Upper lobe of right lung (tissue), 1 donor: ENCODE results near the gene UBE2N. TPM values are rescaled to one million over a fixed set of nuclear protein-coding genes. Genes with fewer than 3 reads are reported as not detected.
A peak's percentile ranks its signal among the peaks of the same experiment; 100 is the strongest.

Source experiments
- ATAC-seq: fragments of 200-7000 bp; cut with Tn5 transposase; one replicate; pipeline ENCODE4 v1.9.1; 2020; ENCODE audit warnings: mild to moderate bottlenecking, moderate library complexity
- DNase-seq: peaks from one replicate; pipeline ENCODE4 v3.0.0-alpha.2; 2020
- H3K27ac ChIP-seq: fragments of 200-600 bp; one replicate; pipeline ENCODE4 v1.8.0; 2022
- H3K27me3 ChIP-seq: fragments of 200-600 bp; one replicate; pipeline ENCODE4 v1.8.0; 2022; ENCODE audit warnings: mild to moderate bottlenecking
- H3K36me3 ChIP-seq: fragments of 200-600 bp; one replicate; pipeline ENCODE4 v1.8.0; 2022
- H3K4me1 ChIP-seq: fragments of 200-600 bp; one replicate; pipeline ENCODE4 v1.8.0; 2022
- H3K4me3 ChIP-seq: fragments of 200-600 bp; one replicate; pipeline ENCODE4 v1.8.0; 2022; ENCODE audit warnings: mild to moderate bottlenecking
- H3K9me3 ChIP-seq: fragments of 200-600 bp; one replicate; pipeline ENCODE4 v1.8.0; 2022
- CTCF ChIP-seq: fragments of 200-600 bp; IDR thresholded peaks from one replicate; pipeline ENCODE4 v1.8.0; 2022; ENCODE audit warnings: antibody characterized with exemption
- intact Hi-C: fragments of 100-400 bp; cut with DNase I; formaldehyde crosslinking; loops from one replicate; pipeline ENCODE4 v1.11.0; 2022
- total RNA-seq: library from RNA; stranded (reverse); fragmentation: NEBNext Ultra II Directional; extraction: Animal tissue kit (Norgen Biotek cat#: 25700); gene quantifications from one replicate; pipeline ENCODE4 v1.2.1, GENCODE V29; 2021
- donor health status: DM: no; HTN: yes; CAD: no; lungs with severe emphysema.

UBE2N gene
- total RNA-seq, 1 donor from 2014 or later: 65.9 TPM

DNA sequence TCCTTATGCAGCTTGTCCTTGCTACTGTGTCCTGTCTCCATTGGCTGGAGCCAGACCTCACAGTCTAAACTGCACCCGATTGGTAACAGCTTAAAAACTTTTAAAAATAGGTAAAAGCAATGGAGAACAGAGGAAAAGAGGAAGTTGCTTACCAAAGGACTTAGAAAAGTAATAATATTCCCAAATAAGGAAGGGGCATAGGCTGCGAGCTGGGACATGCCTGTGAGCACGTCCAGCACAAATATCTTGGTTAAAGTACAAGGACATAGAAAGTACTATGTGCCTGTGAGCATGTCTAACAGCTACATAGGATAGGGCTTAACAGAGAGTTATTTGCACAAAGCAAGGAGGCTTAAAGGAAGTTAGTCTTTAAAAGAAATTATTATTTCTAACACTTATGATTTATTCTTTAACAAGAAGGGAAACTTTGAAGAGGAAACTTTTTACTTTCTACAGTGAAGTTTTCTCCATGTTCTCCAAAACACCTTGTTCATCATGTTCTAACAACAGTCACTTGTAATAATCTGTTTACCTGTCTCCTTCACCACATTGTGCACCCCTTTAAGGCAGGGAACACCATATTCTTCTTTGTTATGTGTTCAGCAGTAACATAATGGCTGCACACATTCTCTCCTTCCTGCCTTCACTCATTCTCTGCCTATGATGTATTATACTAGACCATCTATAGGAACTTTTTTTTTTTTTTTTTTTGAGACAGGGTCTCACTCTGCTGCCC, 9.8 kb upstream of the UBE2N start:
- no peaks in the 10 kb centered on the region for H3K4me1 ChIP-seq
- ATAC-seq: no peak
- intact Hi-C loops: no loop called here
- H3K4me3 ChIP-seq: no peak overlapping the region
- no peaks in the 10 kb centered on the region for H3K27me3 ChIP-seq
- DNase-seq: no peak
- H3K27ac ChIP-seq: no peak overlapping the region
- H3K9me3 ChIP-seq: no peaks in the 10 kb centered on the region
- TF ChIP-seq CTCF: no peak
- no peaks in the 10 kb centered on the region for H3K36me3 ChIP-seq

GRCh38 chr12:93449277-93449676, 7.5 kb upstream of the UBE2N start:
- no peak for ATAC-seq
- H3K4me3 ChIP-seq: no peak overlapping the region
- no peaks in the 10 kb centered on the region for H3K4me1 ChIP-seq
- TF ChIP-seq CTCF: no peak
- H3K9me3 ChIP-seq: no peaks in the 10 kb centered on the region
- H3K27ac ChIP-seq: no peak overlapping the region
- intact Hi-C loops: no loop called here
- DNase-seq: no peak
- H3K36me3 ChIP-seq: no peaks in the 10 kb centered on the region
- H3K27me3 ChIP-seq: no peaks in the 10 kb centered on the region

- DNase-seq (no peak), ATAC-seq (peak; percentile 58)
- intact Hi-C loops: no loop called here
- no peaks in the 10 kb centered on the region for H3K4me1 ChIP-seq
- H3K36me3 ChIP-seq: no peaks in the 10 kb centered on the region
- H3K27me3 ChIP-seq: no peaks in the 10 kb centered on the region
- no peak overlapping the region for H3K27ac ChIP-seq
- H3K4me3 ChIP-seq: no peak overlapping the region
- TF ChIP-seq CTCF: no peak
- no peaks in the 10 kb centered on the region for H3K9me3 ChIP-seq
These were observed 7.0 kb upstream of the UBE2N start for GRCh38 chr12:93448796-93449195.

DNA sequence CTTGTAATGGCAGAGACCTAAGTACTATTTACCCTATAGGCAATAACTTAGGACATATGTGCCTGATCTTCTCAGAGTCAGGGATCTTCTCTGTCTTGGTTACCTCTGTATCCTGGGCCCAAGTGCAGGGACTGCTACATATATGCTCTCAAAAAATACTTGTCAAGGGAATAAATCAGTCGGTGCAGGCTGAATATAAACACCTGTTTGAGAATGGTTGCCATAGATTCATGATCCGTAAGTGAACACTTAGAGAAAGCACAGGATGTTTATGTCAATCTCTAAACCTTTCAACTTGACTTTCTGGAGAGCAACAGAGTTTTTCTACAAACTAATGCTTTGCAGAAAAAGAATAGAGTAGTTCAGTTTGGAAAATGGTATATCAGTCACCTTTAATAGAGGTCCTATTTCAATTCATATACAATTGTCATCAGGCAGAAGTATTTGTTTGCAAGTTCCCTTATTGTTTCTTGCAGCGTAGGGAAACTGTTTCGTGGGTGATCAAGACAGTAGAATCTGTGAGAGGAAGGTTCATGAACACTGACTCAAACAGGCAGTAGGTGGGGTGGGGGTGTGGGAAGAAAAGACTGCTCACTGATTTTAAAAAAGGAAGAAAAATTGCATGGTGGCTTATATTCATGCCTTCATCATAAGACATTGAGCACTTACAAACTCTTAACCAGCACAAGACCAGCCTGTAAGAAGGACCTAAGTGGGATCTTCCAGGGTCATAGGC, 6.0 kb upstream of the UBE2N start:
- Histone ChIP-seq H3K27me3 (no peaks in the 10 kb centered on the region), H3K27ac (no peak overlapping the region), H3K4me1 (no peaks in the 10 kb centered on the region), H3K9me3 (no peaks in the 10 kb centered on the region), H3K4me3 (no peak overlapping the region), H3K36me3 (no peaks in the 10 kb centered on the region)
- DNase-seq (no peak), ATAC-seq (peak; percentile 53)
- intact Hi-C loops: no loop called here
- TF ChIP-seq CTCF: no peak

- Histone ChIP-seq H3K27me3 (no peaks in the 10 kb centered on the region), H3K27ac (no peak overlapping the region), H3K9me3 (no peaks in the 10 kb centered on the region), H3K4me3 (no peak overlapping the region), H3K4me1 (peaks cover 9% of the 10 kb centered on the region), H3K36me3 (no peaks in the 10 kb centered on the region)
- no peak for ATAC-seq
- no peak for DNase-seq
- intact Hi-C loops: no loop called here
- TF ChIP-seq CTCF: no peak
These were observed 1.8 kb upstream of the UBE2N start for GRCh38 chr12:93443576-93443975.
